ENCODE results near the gene PAFAH2.

DNA sequence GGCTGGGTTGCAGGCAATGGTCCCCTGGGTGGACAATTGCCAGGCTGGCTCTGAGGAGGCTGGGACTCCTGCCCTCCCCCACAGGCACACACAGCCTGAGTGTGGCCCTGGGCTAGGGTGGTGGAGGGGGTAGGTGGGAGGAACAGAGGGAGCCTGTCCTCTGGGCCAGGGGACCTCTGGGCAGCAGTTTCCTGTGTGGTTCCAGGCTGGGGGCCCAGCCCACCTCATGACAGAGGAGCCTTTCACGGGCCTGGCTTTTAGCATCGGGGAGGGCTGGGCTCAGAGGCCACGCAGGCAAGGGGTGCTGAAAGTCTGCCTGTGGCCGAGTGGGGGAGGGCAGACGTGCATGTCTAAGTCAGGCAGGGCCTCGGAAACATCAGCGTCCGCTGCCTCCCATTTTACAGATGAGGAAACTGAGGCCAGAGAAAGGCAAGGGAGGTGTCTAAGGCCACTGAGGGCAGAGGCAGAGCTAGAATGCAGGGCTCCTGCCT lies 30.7 kb upstream of the PAFAH2 start:
- TF ChIP-seq EZH2 (IDR thresholded peaks at IDR 0.05) (no peak), POLR2A (IDR thresholded peaks at IDR 0.05; ENCODE audit: borderline replicate concordance, extremely low read depth, insufficient read depth, insufficient read length) (no peak), ZNF274 (IDR thresholded peaks at IDR 0.05; ENCODE audit: low read depth, low read length) (no peak), RAD21 (IDR thresholded peaks at IDR 0.05; ENCODE audit: low read depth) (no peak)
- TF ChIP-seq, protein P1, sequence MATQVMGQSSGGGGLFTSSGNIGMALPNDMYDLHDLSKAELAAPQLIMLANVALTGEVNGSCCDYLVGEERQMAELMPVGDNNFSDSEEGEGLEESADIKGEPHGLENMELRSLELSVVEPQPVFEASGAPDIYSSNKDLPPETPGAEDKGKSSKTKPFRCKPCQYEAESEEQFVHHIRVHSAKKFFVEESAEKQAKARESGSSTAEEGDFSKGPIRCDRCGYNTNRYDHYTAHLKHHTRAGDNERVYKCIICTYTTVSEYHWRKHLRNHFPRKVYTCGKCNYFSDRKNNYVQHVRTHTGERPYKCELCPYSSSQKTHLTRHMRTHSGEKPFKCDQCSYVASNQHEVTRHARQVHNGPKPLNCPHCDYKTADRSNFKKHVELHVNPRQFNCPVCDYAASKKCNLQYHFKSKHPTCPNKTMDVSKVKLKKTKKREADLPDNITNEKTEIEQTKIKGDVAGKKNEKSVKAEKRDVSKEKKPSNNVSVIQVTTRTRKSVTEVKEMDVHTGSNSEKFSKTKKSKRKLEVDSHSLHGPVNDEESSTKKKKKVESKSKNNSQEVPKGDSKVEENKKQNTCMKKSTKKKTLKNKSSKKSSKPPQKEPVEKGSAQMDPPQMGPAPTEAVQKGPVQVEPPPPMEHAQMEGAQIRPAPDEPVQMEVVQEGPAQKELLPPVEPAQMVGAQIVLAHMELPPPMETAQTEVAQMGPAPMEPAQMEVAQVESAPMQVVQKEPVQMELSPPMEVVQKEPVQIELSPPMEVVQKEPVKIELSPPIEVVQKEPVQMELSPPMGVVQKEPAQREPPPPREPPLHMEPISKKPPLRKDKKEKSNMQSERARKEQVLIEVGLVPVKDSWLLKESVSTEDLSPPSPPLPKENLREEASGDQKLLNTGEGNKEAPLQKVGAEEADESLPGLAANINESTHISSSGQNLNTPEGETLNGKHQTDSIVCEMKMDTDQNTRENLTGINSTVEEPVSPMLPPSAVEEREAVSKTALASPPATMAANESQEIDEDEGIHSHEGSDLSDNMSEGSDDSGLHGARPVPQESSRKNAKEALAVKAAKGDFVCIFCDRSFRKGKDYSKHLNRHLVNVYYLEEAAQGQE (IDR thresholded peaks at IDR 0.05; ENCODE audit: low read depth): no peak
